Osteoblast (primary cell): ENCODE results near the gene WLS. TPM values are rescaled to one million over a fixed set of nuclear protein-coding genes. Genes with fewer than 3 reads are reported as not detected.
A peak's percentile ranks its signal among the peaks of the same experiment; 100 is the strongest.

Experiments used
- DNase-seq: peaks from one replicate; pipeline ENCODE4 v3.0.0; 2011; ENCODE audit warnings: low spot score, mixed read lengths; ENCODE audit not compliant: insufficient read length; ENCODE audit errors: missing footprints
- H2AFZ ChIP-seq: 2 replicates; pipeline ENCODE4 v1.6.0; 2011; ENCODE audit warnings: mild to moderate bottlenecking, low read length
- H3K27ac ChIP-seq: 2 replicates; pipeline ENCODE4 v1.5.1; 2011; ENCODE audit warnings: mild to moderate bottlenecking, low read depth, low read length, moderate library complexity
- H3K27me3 ChIP-seq: 2 replicates; pipeline ENCODE4 v1.6.0; 2012; ENCODE audit warnings: mild to moderate bottlenecking, control low read depth, inconsistent platforms, low read length, moderate library complexity; ENCODE audit not compliant: insufficient read depth
- H3K36me3 ChIP-seq: 2 replicates; pipeline ENCODE4 v1.5.1; 2011; ENCODE audit warnings: mild to moderate bottlenecking, low read length, control low read depth, moderate library complexity; ENCODE audit not compliant: insufficient read depth
- H3K4me1 ChIP-seq: 2 replicates; pipeline ENCODE4 v1.5.1; 2011; ENCODE audit warnings: mild to moderate bottlenecking, low read length, control low read depth, moderate library complexity; ENCODE audit not compliant: insufficient read depth
- H3K4me2 ChIP-seq: 2 replicates; pipeline ENCODE4 v1.6.0; 2011; ENCODE audit warnings: mild to moderate bottlenecking, low read length; ENCODE audit not compliant: insufficient read depth
- H3K4me3 ChIP-seq: fragments of 200-600 bp; sonication (generic); 3 replicates; pipeline ENCODE4 v1.5.1; 2012; ENCODE audit warnings: mild to moderate bottlenecking, low read length, inconsistent platforms; ENCODE audit not compliant: insufficient read depth
- H3K79me2 ChIP-seq: 2 replicates; pipeline ENCODE4 v1.6.0; 2012; ENCODE audit warnings: mild to moderate bottlenecking, low read length, control low read depth, inconsistent platforms; ENCODE audit not compliant: insufficient read depth
- H3K9me3 ChIP-seq: 2 replicates; pipeline ENCODE4 v1.5.1; 2011; ENCODE audit warnings: low read depth, low read length, control low read depth
- H4K20me1 ChIP-seq: 2 replicates; pipeline ENCODE4 v1.6.0; 2012; ENCODE audit warnings: mild to moderate bottlenecking, low read length, control low read depth; ENCODE audit not compliant: insufficient read depth
- total RNA-seq: library from RNA; depleted of rRNA; stranded (reverse); fragments of >200 nt; gene quantifications from 2 replicates; pipeline ENCODE4 v1.2.3, GENCODE V29; 2012
- TF ChIP-seq, protein P1 (sequence below): IDR thresholded peaks from 2 replicates; pipeline ENCODE4 v1.5.1; 2011; ENCODE audit warnings: mild to moderate bottlenecking, low read depth, low read length, moderate library complexity; ENCODE audit errors: extremely low read depth

The WLS gene
- total RNA-seq, 1 donor: 54.3 TPM

DNA sequence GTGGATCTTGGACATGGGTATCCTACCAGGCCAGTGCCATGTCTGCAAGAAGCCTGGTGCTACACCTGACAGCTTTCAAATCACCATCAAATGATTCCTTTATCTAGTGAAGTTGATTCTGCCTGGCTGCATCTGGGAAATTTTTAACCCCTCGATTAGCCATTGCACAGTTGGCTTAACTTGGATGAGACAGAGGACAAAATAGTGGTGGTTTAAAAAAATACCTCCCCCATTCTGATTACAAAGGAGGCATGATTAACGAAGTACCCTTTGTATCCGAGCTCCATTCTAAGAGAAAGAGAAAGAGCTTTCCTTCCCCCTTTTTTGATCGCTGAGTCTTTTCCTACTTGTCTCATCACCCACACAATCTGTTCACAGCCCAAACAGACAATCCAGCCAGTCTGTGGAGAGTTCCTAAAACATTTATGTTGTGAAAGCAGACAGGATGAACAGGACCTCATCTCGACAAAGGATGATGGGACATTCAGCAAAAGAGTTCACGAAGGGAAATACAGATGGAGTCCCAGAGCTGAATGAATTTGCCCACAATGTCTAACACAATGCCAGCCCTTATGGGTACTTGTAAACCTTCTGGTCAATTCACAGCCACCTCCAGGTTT, 20.5 kb downstream of the WLS start:
- DNase-seq: no peak
- Histone ChIP-seq H3K4me2 (no peak overlapping the region), H3K9me3 (no peaks in the 10 kb centered on the region), H3K79me2 (peaks cover 72% of the 10 kb centered on the region), H3K36me3 (no peaks in the 10 kb centered on the region), H3K27ac (no peak overlapping the region), H3K27me3 (no peaks in the 10 kb centered on the region), H3K4me3 (no peak overlapping the region), H4K20me1 (peaks cover 4% of the 10 kb centered on the region), H2AFZ (no peak overlapping the region), H3K4me1 (peaks cover 50% of the 10 kb centered on the region)
- TF ChIP-seq, protein P1, sequence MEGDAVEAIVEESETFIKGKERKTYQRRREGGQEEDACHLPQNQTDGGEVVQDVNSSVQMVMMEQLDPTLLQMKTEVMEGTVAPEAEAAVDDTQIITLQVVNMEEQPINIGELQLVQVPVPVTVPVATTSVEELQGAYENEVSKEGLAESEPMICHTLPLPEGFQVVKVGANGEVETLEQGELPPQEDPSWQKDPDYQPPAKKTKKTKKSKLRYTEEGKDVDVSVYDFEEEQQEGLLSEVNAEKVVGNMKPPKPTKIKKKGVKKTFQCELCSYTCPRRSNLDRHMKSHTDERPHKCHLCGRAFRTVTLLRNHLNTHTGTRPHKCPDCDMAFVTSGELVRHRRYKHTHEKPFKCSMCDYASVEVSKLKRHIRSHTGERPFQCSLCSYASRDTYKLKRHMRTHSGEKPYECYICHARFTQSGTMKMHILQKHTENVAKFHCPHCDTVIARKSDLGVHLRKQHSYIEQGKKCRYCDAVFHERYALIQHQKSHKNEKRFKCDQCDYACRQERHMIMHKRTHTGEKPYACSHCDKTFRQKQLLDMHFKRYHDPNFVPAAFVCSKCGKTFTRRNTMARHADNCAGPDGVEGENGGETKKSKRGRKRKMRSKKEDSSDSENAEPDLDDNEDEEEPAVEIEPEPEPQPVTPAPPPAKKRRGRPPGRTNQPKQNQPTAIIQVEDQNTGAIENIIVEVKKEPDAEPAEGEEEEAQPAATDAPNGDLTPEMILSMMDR: no peak

DNA sequence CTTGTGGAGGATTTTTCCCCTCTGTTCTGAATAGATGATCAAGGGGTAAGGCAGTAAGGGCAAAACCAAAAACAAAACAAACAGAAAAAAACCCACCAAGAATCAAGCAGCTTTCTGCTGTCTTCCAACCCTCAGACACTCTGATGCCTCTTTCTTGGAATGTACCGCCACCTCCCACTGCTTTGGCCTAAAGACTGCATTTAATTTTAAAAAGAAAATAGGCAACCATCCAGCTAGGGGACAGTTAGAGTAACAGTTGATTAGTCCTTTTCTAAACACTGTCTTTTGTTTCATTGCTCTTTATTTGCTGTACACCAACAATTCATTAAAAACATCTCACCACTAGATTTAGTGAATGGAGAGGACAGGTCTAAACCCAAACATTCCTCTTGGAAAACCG, 21.5 kb downstream of the WLS start:
- peaks cover 72% of the 10 kb centered on the region for H3K79me2 ChIP-seq
- no peaks in the 10 kb centered on the region for H3K9me3 ChIP-seq
- H4K20me1 ChIP-seq: peaks cover 4% of the 10 kb centered on the region
- H3K4me3 ChIP-seq: no peak overlapping the region
- peaks cover 57% of the 10 kb centered on the region for H3K4me1 ChIP-seq
- no peaks in the 10 kb centered on the region for H3K27me3 ChIP-seq
- H3K4me2 ChIP-seq: no peak overlapping the region
- TF ChIP-seq, protein P1: no peak
- DNase-seq: no peak
- no peaks in the 10 kb centered on the region for H3K36me3 ChIP-seq
- no peak overlapping the region for H2AFZ ChIP-seq
- H3K27ac ChIP-seq: no peak overlapping the region

DNA sequence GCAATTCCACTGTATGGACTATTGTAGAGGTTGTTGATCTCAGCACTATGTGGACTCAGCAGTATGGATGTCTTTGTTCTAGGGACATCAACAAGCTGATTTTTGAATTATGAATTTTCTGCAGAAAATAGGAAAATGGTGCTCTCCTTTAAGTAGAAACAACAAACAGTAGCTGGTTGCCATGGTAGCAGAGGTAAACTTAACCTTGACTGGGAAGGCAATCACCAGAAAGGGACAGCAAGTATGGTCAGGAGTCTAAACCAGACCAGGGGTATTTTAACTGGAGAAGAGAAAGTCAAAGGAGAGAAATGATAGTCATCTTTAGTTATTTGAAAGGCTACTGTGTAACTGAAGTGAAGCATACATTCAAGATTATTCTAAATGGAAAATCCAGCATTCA, 22.3 kb downstream of the WLS start:
- H3K27ac ChIP-seq: no peak overlapping the region
- no peak overlapping the region for H3K4me2 ChIP-seq
- peaks cover 4% of the 10 kb centered on the region for H4K20me1 ChIP-seq
- H3K4me3 ChIP-seq: no peak overlapping the region
- no peaks in the 10 kb centered on the region for H3K9me3 ChIP-seq
- no peaks in the 10 kb centered on the region for H3K27me3 ChIP-seq
- peaks cover 73% of the 10 kb centered on the region for H3K79me2 ChIP-seq
- DNase-seq: no peak
- peaks cover 60% of the 10 kb centered on the region for H3K4me1 ChIP-seq
- TF ChIP-seq, protein P1: no peak
- no peak overlapping the region for H2AFZ ChIP-seq
- H3K36me3 ChIP-seq: no peaks in the 10 kb centered on the region

GRCh38 chr1:68206848-68207689, 25.3 kb downstream of the WLS start:
- Histone ChIP-seq H3K36me3 (no peaks in the 10 kb centered on the region), H3K27me3 (no peaks in the 10 kb centered on the region), H4K20me1 (peaks cover 4% of the 10 kb centered on the region), H2AFZ (no peak overlapping the region), H3K4me1 (peaks cover 51% of the 10 kb centered on the region), H3K9me3 (no peaks in the 10 kb centered on the region), H3K4me2 (peak overlapping the region; percentile 32), H3K4me3 (no peak overlapping the region), H3K79me2 (peaks cover 69% of the 10 kb centered on the region), H3K27ac (peak overlapping the region; percentile 35)
- DNase-seq: no peak
- TF ChIP-seq, protein P1: no peak
